ENCODE measurements around the gene WNT7B.

The WNT7B gene

GRCh38 chr22:45976254-45977002 is 534 bp downstream of the WNT7B start:
- no peak for TF ChIP-seq CTCF (IDR thresholded peaks at IDR 0.05; ENCODE audit: insufficient read depth, missing control alignments)
- DNase-seq (ENCODE audit: insufficient read length, low spot score) (no peak), FAIRE-seq (no peak)

GRCh38 chr22:45975164-45976161 is 1.5 kb downstream of the WNT7B start:
- TF ChIP-seq CTCF (IDR thresholded peaks at IDR 0.05; ENCODE audit: insufficient read depth, missing control alignments) = no peak
- no peak for DNase-seq (ENCODE audit: insufficient read length, low spot score)
- no peak for FAIRE-seq

GRCh38 chr22:45974498-45974897 is 2.5 kb downstream of the WNT7B start:
- TF ChIP-seq CTCF (IDR thresholded peaks at IDR 0.05; ENCODE audit: insufficient read depth, missing control alignments) = no peak
- DNase-seq (ENCODE audit: insufficient read length, low spot score) (no peak), FAIRE-seq (no peak)

GRCh38 chr22:45972889-45973253 is 4.1 kb downstream of the WNT7B start:
- no peak for TF ChIP-seq CTCF (IDR thresholded peaks at IDR 0.05; ENCODE audit: insufficient read depth, missing control alignments)
- DNase-seq (ENCODE audit: insufficient read length, low spot score) (no peak), FAIRE-seq (no peak)

- DNase-seq (ENCODE audit: insufficient read length, low spot score) (no peak), FAIRE-seq (no peak)
- no peak for TF ChIP-seq CTCF (IDR thresholded peaks at IDR 0.05; ENCODE audit: insufficient read depth, missing control alignments)
These were observed 4.7 kb downstream of the WNT7B start for GRCh38 chr22:45972091-45972888.

GRCh38 chr22:45971408-45972028 is 5.4 kb downstream of the WNT7B start:
- DNase-seq (ENCODE audit: insufficient read length, low spot score) (no peak), FAIRE-seq (no peak)
- TF ChIP-seq CTCF (IDR thresholded peaks at IDR 0.05; ENCODE audit: insufficient read depth, missing control alignments) = no peak
